ENCODE measurements around the gene ZNF746.

The ZNF746 gene

GRCh38 chr7:149427096-149427680 is 70.4 kb downstream of the ZNF746 start:
- DNase-seq (ENCODE audit: low read depth): no peak

- DNase-seq (ENCODE audit: low read depth): no peak
Observed at GRCh38 chr7:149423449-149424110, 74.0 kb downstream of the ZNF746 start.

- DNase-seq (ENCODE audit: low read depth): no peak
Observed at GRCh38 chr7:149422914-149423301, 74.7 kb downstream of the ZNF746 start.
